Measurements from ENCODE around the gene TMEM184A. TPM values are rescaled to one million over a fixed set of nuclear protein-coding genes. Genes with fewer than 3 reads are reported as not detected.

TMEM184A gene
- total RNA-seq, 1 experiment from 2014 or later, result 16.5 TPM

DNA sequence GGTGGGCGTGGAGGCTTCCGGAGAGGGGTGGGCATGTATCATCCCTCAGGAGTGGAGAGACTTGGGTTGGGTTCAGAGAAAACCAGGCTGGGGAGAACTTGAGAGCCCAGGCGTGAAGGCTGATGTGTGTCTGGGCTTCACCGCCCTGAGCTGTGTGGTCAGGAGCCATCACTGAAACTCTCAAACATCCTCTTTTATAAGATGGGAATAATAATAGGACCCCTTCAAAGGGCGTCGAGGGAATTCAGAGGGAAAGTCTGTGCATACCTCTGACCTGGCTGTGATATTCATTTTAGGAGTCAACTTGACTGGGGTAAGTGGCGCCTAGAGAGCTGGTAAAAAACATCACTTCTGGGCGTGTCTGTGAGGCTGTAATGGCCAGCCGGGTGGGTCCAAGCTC is 34.9 kb upstream of the TMEM184A start:
- Mint-ChIP-seq H3K27me3 (ENCODE audit: insufficient read depth, unreplicated experiment) (peaks cover 29% of the 10 kb centered on the region), H3K36me3 (ENCODE audit: insufficient read depth, unreplicated experiment) (no peaks in the 10 kb centered on the region), H3K4me1 (ENCODE audit: low read depth, unreplicated experiment) (no peaks in the 10 kb centered on the region), H3K9me3 (ENCODE audit: unreplicated experiment) (peaks cover 10% of the 10 kb centered on the region), H3K27ac (ENCODE audit: unreplicated experiment) (no peak overlapping the region), H3K4me3 (ENCODE audit: unreplicated experiment) (no peak overlapping the region)
- CTCF ChIA-PET, result interaction anchor here (0.5 to 1.0 kb wide), 3 partner anchors 12 to 117 kb away, joined by 3 to 8 read pairs (median 4); no protein-coding TSS in a partner anchor
- DNase-seq, result no peak
- peaks cover 8% of the 10 kb centered on the region for H3K9me3 ChIP-seq
- no peaks in the 10 kb centered on the region for H3K36me3 ChIP-seq (ENCODE audit: control insufficient read depth, insufficient read depth, low read length)
- no peaks in the 10 kb centered on the region for H3K27me3 ChIP-seq (replicated peaks; ENCODE audit: control insufficient read depth, insufficient read depth, low read length)
- no peak overlapping the region for H3K4me3 ChIP-seq (ENCODE audit: low read depth, low read length)
- TF ChIP-seq, protein P1, sequence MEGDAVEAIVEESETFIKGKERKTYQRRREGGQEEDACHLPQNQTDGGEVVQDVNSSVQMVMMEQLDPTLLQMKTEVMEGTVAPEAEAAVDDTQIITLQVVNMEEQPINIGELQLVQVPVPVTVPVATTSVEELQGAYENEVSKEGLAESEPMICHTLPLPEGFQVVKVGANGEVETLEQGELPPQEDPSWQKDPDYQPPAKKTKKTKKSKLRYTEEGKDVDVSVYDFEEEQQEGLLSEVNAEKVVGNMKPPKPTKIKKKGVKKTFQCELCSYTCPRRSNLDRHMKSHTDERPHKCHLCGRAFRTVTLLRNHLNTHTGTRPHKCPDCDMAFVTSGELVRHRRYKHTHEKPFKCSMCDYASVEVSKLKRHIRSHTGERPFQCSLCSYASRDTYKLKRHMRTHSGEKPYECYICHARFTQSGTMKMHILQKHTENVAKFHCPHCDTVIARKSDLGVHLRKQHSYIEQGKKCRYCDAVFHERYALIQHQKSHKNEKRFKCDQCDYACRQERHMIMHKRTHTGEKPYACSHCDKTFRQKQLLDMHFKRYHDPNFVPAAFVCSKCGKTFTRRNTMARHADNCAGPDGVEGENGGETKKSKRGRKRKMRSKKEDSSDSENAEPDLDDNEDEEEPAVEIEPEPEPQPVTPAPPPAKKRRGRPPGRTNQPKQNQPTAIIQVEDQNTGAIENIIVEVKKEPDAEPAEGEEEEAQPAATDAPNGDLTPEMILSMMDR (IDR thresholded peaks at IDR 0.05; ENCODE audit: insufficient read depth in 1 of 2, low read depth in 1 of 2, low read length in 1 of 2, severe bottlenecking in 1 of 2, unreplicated experiment in 1 of 2), result no peak
- no TSS peak for BruUV-seq (replicated peaks)
- H3K4me1 ChIP-seq, result no peaks in the 10 kb centered on the region
- intact Hi-C loops (cut with micrococcal nuclease; ENCODE audit: unreplicated experiment), result no loop called here
- POLR2A ChIA-PET, result no interaction called here

- H3K4me1 ChIP-seq, result no peaks in the 10 kb centered on the region
- TF ChIP-seq, protein P1 (IDR thresholded peaks at IDR 0.05; ENCODE audit: insufficient read depth in 1 of 2, low read depth in 1 of 2, low read length in 1 of 2, severe bottlenecking in 1 of 2, unreplicated experiment in 1 of 2), result no peak
- intact Hi-C loops (cut with micrococcal nuclease; ENCODE audit: unreplicated experiment), result no loop called here
- no peak for DNase-seq
- Mint-ChIP-seq H3K27ac (ENCODE audit: unreplicated experiment) (no peak overlapping the region), H3K4me1 (ENCODE audit: low read depth, unreplicated experiment) (no peaks in the 10 kb centered on the region), H3K36me3 (ENCODE audit: insufficient read depth, unreplicated experiment) (no peaks in the 10 kb centered on the region), H3K4me3 (ENCODE audit: unreplicated experiment) (no peak overlapping the region), H3K27me3 (ENCODE audit: insufficient read depth, unreplicated experiment) (peaks cover 28% of the 10 kb centered on the region), H3K9me3 (ENCODE audit: unreplicated experiment) (peaks cover 10% of the 10 kb centered on the region)
- ChIA-PET POLR2A (no interaction called here), CTCF (interaction anchor here (0.5 to 1.0 kb wide), 2 partner anchors 74 to 117 kb away, joined by 3 to 8 read pairs; no protein-coding TSS in a partner anchor)
- H3K36me3 ChIP-seq (ENCODE audit: control insufficient read depth, insufficient read depth, low read length), result no peaks in the 10 kb centered on the region
- no TSS peak for BruUV-seq (replicated peaks)
- no peaks in the 10 kb centered on the region for H3K27me3 ChIP-seq (replicated peaks; ENCODE audit: control insufficient read depth, insufficient read depth, low read length)
- no peak overlapping the region for H3K4me3 ChIP-seq (ENCODE audit: low read depth, low read length)
- peaks cover 8% of the 10 kb centered on the region for H3K9me3 ChIP-seq
These were observed 34.5 kb upstream of the TMEM184A start for GRCh38 chr7:1590476-1590875.

- Mint-ChIP-seq H3K9me3 (ENCODE audit: unreplicated experiment) (peaks cover 10% of the 10 kb centered on the region), H3K36me3 (ENCODE audit: insufficient read depth, unreplicated experiment) (no peaks in the 10 kb centered on the region), H3K4me1 (ENCODE audit: low read depth, unreplicated experiment) (no peaks in the 10 kb centered on the region), H3K4me3 (ENCODE audit: unreplicated experiment) (no peak overlapping the region), H3K27ac (ENCODE audit: unreplicated experiment) (no peak overlapping the region), H3K27me3 (ENCODE audit: insufficient read depth, unreplicated experiment) (peaks cover 22% of the 10 kb centered on the region)
- intact Hi-C loops (cut with micrococcal nuclease; ENCODE audit: unreplicated experiment), result no loop called here
- Histone ChIP-seq H3K4me3 (ENCODE audit: low read depth, low read length) (no peak overlapping the region), H3K9me3 (peaks cover 8% of the 10 kb centered on the region), H3K27me3 (replicated peaks; ENCODE audit: control insufficient read depth, insufficient read depth, low read length) (no peaks in the 10 kb centered on the region), H3K4me1 (no peaks in the 10 kb centered on the region), H3K36me3 (ENCODE audit: control insufficient read depth, insufficient read depth, low read length) (no peaks in the 10 kb centered on the region)
- CTCF ChIA-PET, result no interaction called here
- BruUV-seq (replicated peaks), result no TSS peak
- TF ChIP-seq, protein P1 (IDR thresholded peaks at IDR 0.05; ENCODE audit: insufficient read depth in 1 of 2, low read depth in 1 of 2, low read length in 1 of 2, severe bottlenecking in 1 of 2, unreplicated experiment in 1 of 2), result no peak
- DNase-seq, result no peak
- POLR2A ChIA-PET, result no interaction called here
These were observed 33.0 kb upstream of the TMEM184A start for GRCh38 chr7:1588978-1589377.

Data from Caco-2 (cell line).